ENCODE results near the gene LIN7B. TPM values are rescaled to one million over a fixed set of nuclear protein-coding genes. Genes with fewer than 3 reads are reported as not detected.

The LIN7B gene
- total and polyA plus RNA-seq, 2 of the 13 experiments (the other 11 are each of a cell fraction or from before 2014, with no cell fraction given), result 5.3 to 7.6 TPM

DNA sequence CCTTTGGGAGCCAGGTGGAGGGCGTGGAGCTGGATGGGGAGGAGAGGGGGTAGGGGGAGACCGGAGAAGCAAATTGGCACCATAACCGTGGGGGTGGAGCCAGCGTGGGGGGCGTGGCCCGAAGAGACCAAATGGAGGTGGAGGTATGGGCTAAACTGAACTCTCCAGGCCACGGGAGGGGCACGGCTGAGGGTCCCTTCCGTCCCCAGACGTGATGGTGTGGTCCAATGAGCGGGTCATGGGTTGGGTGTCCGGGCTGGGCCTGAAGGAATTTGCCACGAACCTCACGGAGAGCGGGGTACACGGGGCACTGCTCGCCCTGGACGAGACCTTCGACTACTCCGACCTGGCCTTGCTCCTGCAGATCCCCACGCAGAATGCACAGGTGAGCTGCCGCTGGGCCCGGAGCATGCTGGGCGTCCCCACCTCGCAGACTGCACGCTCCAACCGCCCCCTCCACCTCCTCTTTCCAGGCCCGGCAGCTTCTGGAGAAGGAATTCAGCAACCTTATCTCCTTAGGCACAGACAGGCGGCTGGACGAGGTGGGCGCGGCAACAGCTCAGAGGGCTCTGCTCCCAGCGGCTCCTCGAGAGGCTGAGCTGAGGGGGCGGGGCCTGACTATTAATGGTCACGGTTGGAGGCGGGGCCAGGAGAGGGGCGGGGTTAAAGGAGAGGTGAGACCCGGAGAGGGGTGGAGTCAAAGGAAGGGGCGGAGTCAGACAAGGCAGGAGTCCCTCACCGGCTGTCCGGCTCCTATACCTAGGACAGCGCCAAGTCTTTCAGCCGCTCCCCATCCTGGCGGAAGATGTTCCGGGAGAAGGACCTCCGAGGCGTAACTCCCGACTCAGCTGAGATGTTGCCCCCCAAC is 34.8 kb downstream of the LIN7B start (continued):
- TF ChIP-seq, protein P1, sequence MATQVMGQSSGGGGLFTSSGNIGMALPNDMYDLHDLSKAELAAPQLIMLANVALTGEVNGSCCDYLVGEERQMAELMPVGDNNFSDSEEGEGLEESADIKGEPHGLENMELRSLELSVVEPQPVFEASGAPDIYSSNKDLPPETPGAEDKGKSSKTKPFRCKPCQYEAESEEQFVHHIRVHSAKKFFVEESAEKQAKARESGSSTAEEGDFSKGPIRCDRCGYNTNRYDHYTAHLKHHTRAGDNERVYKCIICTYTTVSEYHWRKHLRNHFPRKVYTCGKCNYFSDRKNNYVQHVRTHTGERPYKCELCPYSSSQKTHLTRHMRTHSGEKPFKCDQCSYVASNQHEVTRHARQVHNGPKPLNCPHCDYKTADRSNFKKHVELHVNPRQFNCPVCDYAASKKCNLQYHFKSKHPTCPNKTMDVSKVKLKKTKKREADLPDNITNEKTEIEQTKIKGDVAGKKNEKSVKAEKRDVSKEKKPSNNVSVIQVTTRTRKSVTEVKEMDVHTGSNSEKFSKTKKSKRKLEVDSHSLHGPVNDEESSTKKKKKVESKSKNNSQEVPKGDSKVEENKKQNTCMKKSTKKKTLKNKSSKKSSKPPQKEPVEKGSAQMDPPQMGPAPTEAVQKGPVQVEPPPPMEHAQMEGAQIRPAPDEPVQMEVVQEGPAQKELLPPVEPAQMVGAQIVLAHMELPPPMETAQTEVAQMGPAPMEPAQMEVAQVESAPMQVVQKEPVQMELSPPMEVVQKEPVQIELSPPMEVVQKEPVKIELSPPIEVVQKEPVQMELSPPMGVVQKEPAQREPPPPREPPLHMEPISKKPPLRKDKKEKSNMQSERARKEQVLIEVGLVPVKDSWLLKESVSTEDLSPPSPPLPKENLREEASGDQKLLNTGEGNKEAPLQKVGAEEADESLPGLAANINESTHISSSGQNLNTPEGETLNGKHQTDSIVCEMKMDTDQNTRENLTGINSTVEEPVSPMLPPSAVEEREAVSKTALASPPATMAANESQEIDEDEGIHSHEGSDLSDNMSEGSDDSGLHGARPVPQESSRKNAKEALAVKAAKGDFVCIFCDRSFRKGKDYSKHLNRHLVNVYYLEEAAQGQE (IDR thresholded peaks at IDR 0.05; ENCODE audit: borderline replicate concordance in 1 of 2, low read depth in 1 of 2, low read length in 2 of 2), result peak; percentile 48 to 90
- TF ChIP-seq POLR2A (IDR thresholded peaks at IDR 0.05; ENCODE audit: insufficient read depth in 1 of 2, low read depth in 2 of 2, low read length in 2 of 2) (peak in 1 of 2 experiments; percentile 10; a peak in 2 of 4 replicates), ZNF572 (CRISPR knock-in tag; IDR thresholded peaks at IDR 0.05) (0 out of 2 replicates have a peak, but pooled peaks have one; percentile 43), ZNF468 (CRISPR knock-in tag; IDR thresholded peaks at IDR 0.05) (0 out of 2 replicates have a peak, but pooled peaks have one; percentile 17), SNAPC2 (CRISPR knock-in tag; IDR thresholded peaks at IDR 0.05) (0 out of 2 replicates have a peak, but pooled peaks have one; percentile 41), NPAS2 (CRISPR knock-in tag; IDR thresholded peaks at IDR 0.05; ENCODE audit: borderline replicate concordance) (0 out of 2 replicates have a peak, but pooled peaks have one; percentile 53), MXI1 (IDR thresholded peaks at IDR 0.05; ENCODE audit: borderline replicate concordance, low read depth, low read length) (no peak; the same call in 2 of the 3 replicates), TOPORS (CRISPR knock-in tag; IDR thresholded peaks at IDR 0.05) (0 out of 2 replicates have a peak, but pooled peaks have one; percentile 34), YEATS2 (CRISPR knock-in tag; IDR thresholded peaks at IDR 0.05; ENCODE audit: borderline replicate concordance) (peak; percentile 12; the same call in 1 of the 2 replicates), ZFX (CRISPR knock-in tag; IDR thresholded peaks at IDR 0.05; ENCODE audit: low read depth) (peak; percentile 62), FOXK2 (IDR thresholded peaks at IDR 0.05) (no peak), CBX2 (IDR thresholded peaks at IDR 0.05; ENCODE audit: low read depth, low read length) (no peak), CBX2 (CRISPR knock-in tag; IDR thresholded peaks at IDR 0.05; ENCODE audit: low read depth) (no peak), HNRNPLL (IDR thresholded peaks at IDR 0.05; ENCODE audit: low read depth, low read length, poor library complexity, severe bottlenecking) (peak; percentile 43), MIER2 (CRISPR knock-in tag; IDR thresholded peaks at IDR 0.05) (peak; percentile 82), SP4 (CRISPR knock-in tag; IDR thresholded peaks at IDR 0.05) (peak; percentile 85; the same call in 1 of the 2 replicates)
- TF ChIP-seq, protein P2, sequence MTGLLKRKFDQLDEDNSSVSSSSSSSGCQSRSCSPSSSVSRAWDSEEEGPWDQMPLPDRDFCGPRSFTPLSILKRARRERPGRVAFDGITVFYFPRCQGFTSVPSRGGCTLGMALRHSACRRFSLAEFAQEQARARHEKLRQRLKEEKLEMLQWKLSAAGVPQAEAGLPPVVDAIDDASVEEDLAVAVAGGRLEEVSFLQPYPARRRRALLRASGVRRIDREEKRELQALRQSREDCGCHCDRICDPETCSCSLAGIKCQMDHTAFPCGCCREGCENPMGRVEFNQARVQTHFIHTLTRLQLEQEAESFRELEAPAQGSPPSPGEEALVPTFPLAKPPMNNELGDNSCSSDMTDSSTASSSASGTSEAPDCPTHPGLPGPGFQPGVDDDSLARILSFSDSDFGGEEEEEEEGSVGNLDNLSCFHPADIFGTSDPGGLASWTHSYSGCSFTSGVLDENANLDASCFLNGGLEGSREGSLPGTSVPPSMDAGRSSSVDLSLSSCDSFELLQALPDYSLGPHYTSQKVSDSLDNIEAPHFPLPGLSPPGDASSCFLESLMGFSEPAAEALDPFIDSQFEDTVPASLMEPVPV (CRISPR knock-in tag; IDR thresholded peaks at IDR 0.05), result peak; percentile 80; the same call in 1 of the 2 replicates
- TF ChIP-seq, protein P3, sequence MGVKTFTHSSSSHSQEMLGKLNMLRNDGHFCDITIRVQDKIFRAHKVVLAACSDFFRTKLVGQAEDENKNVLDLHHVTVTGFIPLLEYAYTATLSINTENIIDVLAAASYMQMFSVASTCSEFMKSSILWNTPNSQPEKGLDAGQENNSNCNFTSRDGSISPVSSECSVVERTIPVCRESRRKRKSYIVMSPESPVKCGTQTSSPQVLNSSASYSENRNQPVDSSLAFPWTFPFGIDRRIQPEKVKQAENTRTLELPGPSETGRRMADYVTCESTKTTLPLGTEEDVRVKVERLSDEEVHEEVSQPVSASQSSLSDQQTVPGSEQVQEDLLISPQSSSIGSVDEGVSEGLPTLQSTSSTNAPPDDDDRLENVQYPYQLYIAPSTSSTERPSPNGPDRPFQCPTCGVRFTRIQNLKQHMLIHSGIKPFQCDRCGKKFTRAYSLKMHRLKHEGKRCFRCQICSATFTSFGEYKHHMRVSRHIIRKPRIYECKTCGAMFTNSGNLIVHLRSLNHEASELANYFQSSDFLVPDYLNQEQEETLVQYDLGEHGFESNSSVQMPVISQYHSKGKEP (CRISPR knock-in tag; IDR thresholded peaks at IDR 0.05), result no peak
- TF ChIP-seq, protein P4, sequence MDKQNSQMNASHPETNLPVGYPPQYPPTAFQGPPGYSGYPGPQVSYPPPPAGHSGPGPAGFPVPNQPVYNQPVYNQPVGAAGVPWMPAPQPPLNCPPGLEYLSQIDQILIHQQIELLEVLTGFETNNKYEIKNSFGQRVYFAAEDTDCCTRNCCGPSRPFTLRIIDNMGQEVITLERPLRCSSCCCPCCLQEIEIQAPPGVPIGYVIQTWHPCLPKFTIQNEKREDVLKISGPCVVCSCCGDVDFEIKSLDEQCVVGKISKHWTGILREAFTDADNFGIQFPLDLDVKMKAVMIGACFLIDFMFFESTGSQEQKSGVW (CRISPR knock-in tag; IDR thresholded peaks at IDR 0.05; ENCODE audit: borderline replicate concordance), result no peak

Measured in HepG2 (cell line).